ENCODE results near the gene TCIRG1. TPM values are rescaled to one million over a fixed set of nuclear protein-coding genes. Genes with fewer than 3 reads are reported as not detected.
A peak's percentile ranks its signal among the peaks of the same experiment; 100 is the strongest.

The TCIRG1 gene
- total RNA-seq, 4 donors from 2014 or later: 13.4 to 24.5 (median 14.1) TPM

GRCh38 chr11:68049509-68050370, 10.9 kb downstream of the TCIRG1 start:
- intact Hi-C loops (cut with DNase I; ENCODE audit: low total_unique reads): no loop called here
- TF ChIP-seq CTCF (IDR thresholded peaks at IDR 0.05 in 4 of 5, conservative IDR thresholded peaks at IDR 0.05 in 1 of 5): no peak
- no peak for TF ChIP-seq POLR2A (IDR thresholded peaks at IDR 0.05)
- Histone ChIP-seq H3K4me3 (no peak overlapping the region), H3K4me1 (no peaks in the 10 kb centered on the region), H3K9me3 (no peaks in the 10 kb centered on the region), H3K27ac (no peak overlapping the region), H3K27me3 (no peaks in the 10 kb centered on the region), H3K36me3 (no peaks in the 10 kb centered on the region)
- ATAC-seq (no peak), DNase-seq (peak in 1 of 2 donors; percentile 10)
- in situ Hi-C loops (cut with MboI; ENCODE audit: low sequenced_read_pairs in 4 of 4): no loop called here

DNA sequence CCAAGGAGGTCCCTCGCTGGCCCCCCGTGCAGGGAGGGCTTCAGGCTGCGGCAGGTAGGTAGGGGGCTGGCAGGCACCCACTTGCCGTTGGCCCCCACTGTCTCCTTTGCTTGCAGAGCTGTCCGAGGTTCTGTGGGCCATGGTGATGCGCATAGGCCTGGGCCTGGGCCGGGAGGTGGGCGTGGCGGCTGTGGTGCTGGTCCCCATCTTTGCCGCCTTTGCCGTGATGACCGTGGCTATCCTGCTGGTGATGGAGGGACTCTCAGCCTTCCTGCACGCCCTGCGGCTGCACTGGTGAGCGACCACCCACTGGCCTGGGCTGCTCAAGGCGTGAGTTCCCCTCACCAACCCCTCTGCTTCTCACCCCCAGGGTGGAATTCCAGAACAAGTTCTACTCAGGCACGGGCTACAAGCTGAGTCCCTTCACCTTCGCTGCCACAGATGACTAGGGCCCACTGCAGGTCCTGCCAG, 11.6 kb downstream of the TCIRG1 start:
- H3K4me1 ChIP-seq: no peaks in the 10 kb centered on the region
- no peak overlapping the region for H3K4me3 ChIP-seq
- in situ Hi-C loops (cut with MboI; ENCODE audit: low sequenced_read_pairs in 4 of 4) (no loop called here), intact Hi-C loops (cut with DNase I; ENCODE audit: low total_unique reads) (no loop called here)
- no peaks in the 10 kb centered on the region for H3K27me3 ChIP-seq
- TF ChIP-seq POLR2A (IDR thresholded peaks at IDR 0.05) (no peak), CTCF (IDR thresholded peaks at IDR 0.05 in 4 of 5, conservative IDR thresholded peaks at IDR 0.05 in 1 of 5) (no peak)
- H3K27ac ChIP-seq: no peak overlapping the region
- no peak for ATAC-seq
- DNase-seq: peak in 1 of 2 donors; percentile 10
- H3K9me3 ChIP-seq: no peaks in the 10 kb centered on the region
- H3K36me3 ChIP-seq: no peaks in the 10 kb centered on the region

- Histone ChIP-seq H3K4me3 (no peak overlapping the region), H3K36me3 (no peaks in the 10 kb centered on the region), H3K27me3 (no peaks in the 10 kb centered on the region), H3K27ac (no peak overlapping the region), H3K9me3 (no peaks in the 10 kb centered on the region), H3K4me1 (no peaks in the 10 kb centered on the region)
- in situ Hi-C loops (cut with MboI; ENCODE audit: low sequenced_read_pairs in 4 of 4) (no loop called here), intact Hi-C loops (cut with DNase I; ENCODE audit: low total_unique reads) (no loop called here)
- TF ChIP-seq POLR2A (IDR thresholded peaks at IDR 0.05) (no peak), CTCF (IDR thresholded peaks at IDR 0.05 in 4 of 5, conservative IDR thresholded peaks at IDR 0.05 in 1 of 5) (no peak)
- DNase-seq (no peak), ATAC-seq (no peak)
These were observed 12.6 kb downstream of the TCIRG1 start for GRCh38 chr11:68051191-68052136.

GRCh38 chr11:68052137-68052873, 13.5 kb downstream of the TCIRG1 start:
- H3K4me1 ChIP-seq: no peaks in the 10 kb centered on the region
- H3K27me3 ChIP-seq: no peaks in the 10 kb centered on the region
- in situ Hi-C loops (cut with MboI; ENCODE audit: low sequenced_read_pairs in 4 of 4): no loop called here
- intact Hi-C loops (cut with DNase I; ENCODE audit: low total_unique reads): no loop called here
- ATAC-seq (no peak), DNase-seq (no peak)
- no peaks in the 10 kb centered on the region for H3K9me3 ChIP-seq
- H3K36me3 ChIP-seq: no peaks in the 10 kb centered on the region
- no peak overlapping the region for H3K4me3 ChIP-seq
- TF ChIP-seq POLR2A (IDR thresholded peaks at IDR 0.05) (no peak), CTCF (IDR thresholded peaks at IDR 0.05 in 4 of 5, conservative IDR thresholded peaks at IDR 0.05 in 1 of 5) (no peak)
- no peak overlapping the region for H3K27ac ChIP-seq
